Astrocyte (in vitro differentiated cells and primary cell): ENCODE measurements around the gene NME9.

Experiments used
- EZH2 ChIP-seq: IDR thresholded peaks from 2 replicates; pipeline ENCODE4 v1.6.1; 2012; ENCODE audit warnings: mild to moderate bottlenecking, low read length, inconsistent platforms; ENCODE audit not compliant: insufficient read depth
- TF ChIP-seq, protein P1 (sequence below): IDR thresholded peaks from 2 replicates; pipeline ENCODE4 v1.5.1; 2011; ENCODE audit warnings: low read depth, mild to moderate bottlenecking, inconsistent platforms, low read length, moderate library complexity; ENCODE audit not compliant: insufficient read depth

DNA sequence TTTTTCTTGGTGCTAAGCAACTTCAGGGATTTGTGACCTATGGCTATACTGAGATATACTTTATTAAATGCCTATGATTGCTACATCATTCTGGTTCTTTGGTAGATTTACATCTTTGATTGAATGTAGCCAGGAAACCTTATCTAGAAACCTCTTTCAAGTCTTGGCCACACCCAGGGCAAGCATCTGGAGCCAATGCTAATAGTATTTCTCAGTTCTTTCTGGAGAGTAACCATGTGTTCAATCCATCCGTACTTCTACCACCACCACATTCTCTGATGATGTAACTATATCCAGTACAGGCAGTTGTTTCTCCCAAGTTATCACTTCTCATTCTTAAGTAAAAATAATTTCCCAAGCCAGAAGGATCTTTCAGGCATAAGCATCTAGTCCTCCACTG is 69.0 kb downstream of the NME9 start:
- TF ChIP-seq, protein P1, sequence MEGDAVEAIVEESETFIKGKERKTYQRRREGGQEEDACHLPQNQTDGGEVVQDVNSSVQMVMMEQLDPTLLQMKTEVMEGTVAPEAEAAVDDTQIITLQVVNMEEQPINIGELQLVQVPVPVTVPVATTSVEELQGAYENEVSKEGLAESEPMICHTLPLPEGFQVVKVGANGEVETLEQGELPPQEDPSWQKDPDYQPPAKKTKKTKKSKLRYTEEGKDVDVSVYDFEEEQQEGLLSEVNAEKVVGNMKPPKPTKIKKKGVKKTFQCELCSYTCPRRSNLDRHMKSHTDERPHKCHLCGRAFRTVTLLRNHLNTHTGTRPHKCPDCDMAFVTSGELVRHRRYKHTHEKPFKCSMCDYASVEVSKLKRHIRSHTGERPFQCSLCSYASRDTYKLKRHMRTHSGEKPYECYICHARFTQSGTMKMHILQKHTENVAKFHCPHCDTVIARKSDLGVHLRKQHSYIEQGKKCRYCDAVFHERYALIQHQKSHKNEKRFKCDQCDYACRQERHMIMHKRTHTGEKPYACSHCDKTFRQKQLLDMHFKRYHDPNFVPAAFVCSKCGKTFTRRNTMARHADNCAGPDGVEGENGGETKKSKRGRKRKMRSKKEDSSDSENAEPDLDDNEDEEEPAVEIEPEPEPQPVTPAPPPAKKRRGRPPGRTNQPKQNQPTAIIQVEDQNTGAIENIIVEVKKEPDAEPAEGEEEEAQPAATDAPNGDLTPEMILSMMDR: no peak
- no peak for TF ChIP-seq EZH2
